Activated T-cell treated with anti-CD3 and anti-CD28 coated beads, Interleukin-2, amount 50 U/mL, for 72 hours (primary cell): ENCODE data around the gene MMP8. TPM values are rescaled to one million over a fixed set of nuclear protein-coding genes. Genes with fewer than 3 reads are reported as not detected.

Experiments
- ATAC-seq, 2 donors: fragments of 150-1000 bp; cut with Tn5 transposase; replicated peaks in 1 of 2; 2 replicates each; pipeline ENCODE4 v1.10.0; 2021; ENCODE audit warnings: moderate library complexity in 2 of 2, mild to moderate bottlenecking in 1 of 2
- DNase-seq, 2 donors: peaks; one replicate each; pipeline ENCODE4 v3.0.0; 2021 to 2022; ENCODE audit warnings: mixed read lengths in 1 of 2
- H3K27ac Mint-ChIP-seq: one replicate; pipeline ENCODE4 v1.8.0; 2022; ENCODE audit warnings: mild to moderate bottlenecking, moderate library complexity, mixed read lengths
- H3K27me3 Mint-ChIP-seq: one replicate; pipeline ENCODE4 v1.8.0; 2022; ENCODE audit warnings: low read depth, mixed read lengths
- H3K36me3 Mint-ChIP-seq, 2 donors: one replicate each; pipeline ENCODE4 v1.8.0; 2022; ENCODE audit warnings: mixed read lengths in 2 of 2, mild to moderate bottlenecking in 1 of 2; ENCODE audit not compliant: insufficient read depth in 2 of 2
- H3K4me1 Mint-ChIP-seq: one replicate; pipeline ENCODE4 v1.8.0; 2022; ENCODE audit warnings: low read depth, mixed read lengths
- H3K4me3 Mint-ChIP-seq, 2 donors: one replicate each; pipeline ENCODE4 v1.8.0; 2022; ENCODE audit warnings: mild to moderate bottlenecking in 2 of 2, mixed read lengths in 2 of 2, moderate library complexity in 2 of 2
- H3K9me3 Mint-ChIP-seq, 2 donors: one replicate each; pipeline ENCODE4 v1.8.0; 2022; ENCODE audit warnings: mixed read lengths in 2 of 2
- total RNA-seq, 2 donors: library from RNA; stranded (reverse); gene quantifications; one replicate each; pipeline ENCODE4 v1.2.3, GENCODE V29; 2022

The MMP8 gene
- total RNA-seq, 2 donors from 2014 or later = not detected

DNA sequence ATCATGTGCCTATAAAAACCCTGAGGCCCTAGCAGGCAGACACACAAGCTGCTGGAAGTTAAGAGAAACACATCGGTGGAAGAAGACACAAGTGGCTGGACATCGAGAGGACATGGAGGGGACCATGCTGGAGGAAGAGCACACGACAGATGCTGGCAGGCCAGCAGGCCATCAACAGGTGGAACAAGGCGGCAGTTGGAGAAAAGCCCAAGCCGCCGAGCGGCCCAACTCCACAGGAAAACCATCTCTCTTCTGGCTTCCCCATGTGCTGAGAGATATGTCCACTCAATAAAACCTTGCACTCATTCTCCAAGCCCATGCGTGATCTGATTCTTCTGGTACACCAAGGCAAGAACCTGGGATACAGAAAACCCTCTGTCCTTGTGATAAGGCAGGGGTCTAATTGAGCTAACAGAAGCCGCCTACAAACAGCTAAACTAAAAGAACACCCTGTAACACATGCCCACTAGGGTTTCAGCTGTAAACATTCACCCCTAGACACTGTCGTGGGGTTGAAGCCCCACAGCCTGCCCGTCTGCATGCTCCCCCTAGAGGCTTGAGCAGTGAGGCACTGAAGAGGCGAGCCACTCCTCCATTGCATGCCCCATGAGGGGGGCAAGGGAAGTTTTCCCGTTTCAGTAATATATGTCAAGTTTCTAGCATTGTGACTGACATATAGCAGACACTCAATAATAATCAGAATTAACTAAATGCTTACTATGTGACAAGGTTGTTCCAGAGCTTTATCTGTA lies 60.6 kb downstream of the MMP8 start:
- Mint-ChIP-seq H3K4me1 (peaks cover 5% of the 10 kb centered on the region), H3K9me3 (no peaks in the 10 kb centered on the region), H3K36me3 (no peaks in the 10 kb centered on the region), H3K27me3 (peaks cover 3% of the 10 kb centered on the region), H3K27ac (no peak overlapping the region), H3K4me3 (no peak overlapping the region)
- ATAC-seq (peak; percentile 39 to 50), DNase-seq (peak; percentile 18 to 24)

GRCh38 chr11:102662607-102663006 lies 62.1 kb downstream of the MMP8 start:
- no peaks in the 10 kb centered on the region for H3K9me3 Mint-ChIP-seq
- no peaks in the 10 kb centered on the region for H3K36me3 Mint-ChIP-seq
- peaks cover 10% of the 10 kb centered on the region for H3K27me3 Mint-ChIP-seq
- H3K27ac Mint-ChIP-seq = no peak overlapping the region
- H3K4me3 Mint-ChIP-seq = no peak overlapping the region
- ATAC-seq (no peak), DNase-seq (no peak)
- peaks cover 5% of the 10 kb centered on the region for H3K4me1 Mint-ChIP-seq

Other genes with a start within 250 kb of the MMP8 start
- gene MMP7, start 194.2 kb downstream of the MMP8 start, total RNA-seq = not detected
- gene MMP20, start 99.6 kb downstream of the MMP8 start, total RNA-seq = not detected
- not detected for gene MMP27, start 19.2 kb downstream of the MMP8 start, total RNA-seq
- gene MMP10, start 55.7 kb upstream of the MMP8 start, total RNA-seq = 1 to 10 TPM in 1 of 2 donors, not detected in 1; 1.2 TPM
- gene MMP1, start 73.2 kb upstream of the MMP8 start, total RNA-seq = not detected
- gene MMP3, start 118.7 kb upstream of the MMP8 start, total RNA-seq = not detected
- not detected for gene MMP12, start 150.0 kb upstream of the MMP8 start, total RNA-seq
- not detected for gene MMP13, start 230.8 kb upstream of the MMP8 start, total RNA-seq